Esophagus squamous epithelium (tissue), 4 donors: Measurements from ENCODE around the gene ALDH3A1.

Experiments
- POLR2A ChIP-seq, 4 donors: fragments of 450-650 bp; IDR thresholded peaks; one replicate each; pipeline ENCODE4 v1.6.1; 2017; ENCODE audit warnings: antibody characterized with exemption in 4 of 4, mild to moderate bottlenecking in 4 of 4, moderate library complexity in 3 of 4
- TF ChIP-seq, protein P1 (sequence below), 6 experiments: fragments of 450-650 bp in 4 of 6; fragments of 200-600 bp in 2 of 6; sonication (generic) in 2 of 6; IDR thresholded peaks; one replicate each; pipeline ENCODE4 v1.5.1; 2016 to 2019; ENCODE audit warnings: antibody characterized with exemption in 6 of 6, mild to moderate bottlenecking in 4 of 6, moderate library complexity in 4 of 6

DNA sequence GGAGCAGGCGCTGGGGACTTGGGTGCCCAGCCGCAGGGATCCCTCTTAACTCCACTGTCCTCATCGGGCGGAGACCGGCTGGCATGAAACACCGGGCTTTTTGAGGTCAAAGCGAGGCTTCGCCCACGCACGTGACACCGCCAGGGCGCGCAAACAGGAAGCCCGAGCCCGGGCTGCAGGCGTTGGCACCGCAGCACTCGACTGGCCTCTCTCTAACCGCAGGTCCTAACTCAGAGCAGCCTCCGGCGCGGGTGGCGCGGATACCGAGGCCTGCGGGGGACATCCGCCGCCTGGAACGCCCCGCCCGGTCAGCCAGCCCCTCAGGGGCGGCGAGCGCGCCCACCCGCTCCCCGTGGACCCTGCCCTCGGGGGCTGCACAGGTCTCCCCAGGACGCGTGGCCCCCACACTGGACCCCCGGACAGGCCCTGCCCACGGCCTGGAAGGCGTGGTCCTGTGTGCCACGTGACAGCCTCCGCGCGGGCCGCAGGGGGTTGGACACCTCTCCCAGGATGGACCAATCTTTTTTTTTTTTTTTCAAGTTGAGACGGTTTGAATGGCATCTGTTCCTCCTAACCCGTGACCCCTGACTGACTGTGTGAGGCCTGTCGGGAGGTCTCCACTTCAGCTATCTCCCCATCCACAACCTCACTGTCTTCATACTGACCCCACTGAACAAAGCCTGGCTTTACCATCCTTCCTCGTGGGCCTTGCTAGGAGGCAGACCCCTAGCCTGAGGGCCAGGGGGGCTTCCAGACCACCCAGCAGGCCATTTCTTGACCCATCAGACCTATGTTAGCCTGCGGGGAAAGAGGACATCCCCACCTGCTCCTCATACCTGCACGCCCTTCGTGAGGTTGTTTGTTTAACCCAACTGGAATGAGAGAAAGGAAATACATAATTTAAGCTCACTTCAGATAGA, 23.3 kb downstream of the ALDH3A1 start:
- TF ChIP-seq, protein P1, sequence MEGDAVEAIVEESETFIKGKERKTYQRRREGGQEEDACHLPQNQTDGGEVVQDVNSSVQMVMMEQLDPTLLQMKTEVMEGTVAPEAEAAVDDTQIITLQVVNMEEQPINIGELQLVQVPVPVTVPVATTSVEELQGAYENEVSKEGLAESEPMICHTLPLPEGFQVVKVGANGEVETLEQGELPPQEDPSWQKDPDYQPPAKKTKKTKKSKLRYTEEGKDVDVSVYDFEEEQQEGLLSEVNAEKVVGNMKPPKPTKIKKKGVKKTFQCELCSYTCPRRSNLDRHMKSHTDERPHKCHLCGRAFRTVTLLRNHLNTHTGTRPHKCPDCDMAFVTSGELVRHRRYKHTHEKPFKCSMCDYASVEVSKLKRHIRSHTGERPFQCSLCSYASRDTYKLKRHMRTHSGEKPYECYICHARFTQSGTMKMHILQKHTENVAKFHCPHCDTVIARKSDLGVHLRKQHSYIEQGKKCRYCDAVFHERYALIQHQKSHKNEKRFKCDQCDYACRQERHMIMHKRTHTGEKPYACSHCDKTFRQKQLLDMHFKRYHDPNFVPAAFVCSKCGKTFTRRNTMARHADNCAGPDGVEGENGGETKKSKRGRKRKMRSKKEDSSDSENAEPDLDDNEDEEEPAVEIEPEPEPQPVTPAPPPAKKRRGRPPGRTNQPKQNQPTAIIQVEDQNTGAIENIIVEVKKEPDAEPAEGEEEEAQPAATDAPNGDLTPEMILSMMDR (IDR thresholded peaks at IDR 0.05): no peak
- TF ChIP-seq POLR2A (IDR thresholded peaks at IDR 0.05): no peak
